A549 (cell line): Measurements from ENCODE around the gene FBXL7.

Source experiments
- POLR2A ChIP-seq: IDR thresholded peaks from 2 replicates; pipeline ENCODE4 v1.6.1; 2012; ENCODE audit warnings: mild to moderate bottlenecking, low read length
- TF ChIP-seq, protein P1 (sequence below): fragments of >200 bp; sonication (Bioruptor Twin); formaldehyde crosslinking; IDR thresholded peaks from 3 replicates; pipeline ENCODE4 v1.5.1; 2016
- TF ChIP-seq, protein P2 (sequence below): fragments of 200-600 bp; sonication (generic); IDR thresholded peaks from 2 replicates; pipeline ENCODE4 v1.6.1; 2016; ENCODE audit warnings: antibody characterized with exemption, mild to moderate bottlenecking, moderate library complexity

DNA sequence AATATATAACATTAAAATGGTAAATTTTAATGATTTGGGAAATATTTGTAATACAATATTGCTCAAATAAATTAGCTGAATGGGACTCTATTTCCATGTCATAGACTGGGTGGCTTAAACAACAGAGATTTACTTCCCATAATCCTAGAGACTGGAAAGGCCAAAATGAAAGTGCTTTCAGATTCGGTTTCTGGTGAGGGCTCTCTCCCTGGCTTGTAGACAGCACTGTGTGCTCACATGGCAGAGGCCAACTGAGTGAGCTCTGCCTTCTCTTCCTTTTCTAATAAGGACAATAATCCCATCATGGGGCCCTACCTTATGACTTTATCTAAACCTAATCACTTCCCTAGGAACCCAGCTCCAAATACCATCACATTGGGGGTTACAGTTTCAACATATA, 483.4 kb downstream of the FBXL7 start:
- TF ChIP-seq, protein P1, sequence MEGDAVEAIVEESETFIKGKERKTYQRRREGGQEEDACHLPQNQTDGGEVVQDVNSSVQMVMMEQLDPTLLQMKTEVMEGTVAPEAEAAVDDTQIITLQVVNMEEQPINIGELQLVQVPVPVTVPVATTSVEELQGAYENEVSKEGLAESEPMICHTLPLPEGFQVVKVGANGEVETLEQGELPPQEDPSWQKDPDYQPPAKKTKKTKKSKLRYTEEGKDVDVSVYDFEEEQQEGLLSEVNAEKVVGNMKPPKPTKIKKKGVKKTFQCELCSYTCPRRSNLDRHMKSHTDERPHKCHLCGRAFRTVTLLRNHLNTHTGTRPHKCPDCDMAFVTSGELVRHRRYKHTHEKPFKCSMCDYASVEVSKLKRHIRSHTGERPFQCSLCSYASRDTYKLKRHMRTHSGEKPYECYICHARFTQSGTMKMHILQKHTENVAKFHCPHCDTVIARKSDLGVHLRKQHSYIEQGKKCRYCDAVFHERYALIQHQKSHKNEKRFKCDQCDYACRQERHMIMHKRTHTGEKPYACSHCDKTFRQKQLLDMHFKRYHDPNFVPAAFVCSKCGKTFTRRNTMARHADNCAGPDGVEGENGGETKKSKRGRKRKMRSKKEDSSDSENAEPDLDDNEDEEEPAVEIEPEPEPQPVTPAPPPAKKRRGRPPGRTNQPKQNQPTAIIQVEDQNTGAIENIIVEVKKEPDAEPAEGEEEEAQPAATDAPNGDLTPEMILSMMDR: no peak
- TF ChIP-seq POLR2A: no peak
- TF ChIP-seq, protein P2, sequence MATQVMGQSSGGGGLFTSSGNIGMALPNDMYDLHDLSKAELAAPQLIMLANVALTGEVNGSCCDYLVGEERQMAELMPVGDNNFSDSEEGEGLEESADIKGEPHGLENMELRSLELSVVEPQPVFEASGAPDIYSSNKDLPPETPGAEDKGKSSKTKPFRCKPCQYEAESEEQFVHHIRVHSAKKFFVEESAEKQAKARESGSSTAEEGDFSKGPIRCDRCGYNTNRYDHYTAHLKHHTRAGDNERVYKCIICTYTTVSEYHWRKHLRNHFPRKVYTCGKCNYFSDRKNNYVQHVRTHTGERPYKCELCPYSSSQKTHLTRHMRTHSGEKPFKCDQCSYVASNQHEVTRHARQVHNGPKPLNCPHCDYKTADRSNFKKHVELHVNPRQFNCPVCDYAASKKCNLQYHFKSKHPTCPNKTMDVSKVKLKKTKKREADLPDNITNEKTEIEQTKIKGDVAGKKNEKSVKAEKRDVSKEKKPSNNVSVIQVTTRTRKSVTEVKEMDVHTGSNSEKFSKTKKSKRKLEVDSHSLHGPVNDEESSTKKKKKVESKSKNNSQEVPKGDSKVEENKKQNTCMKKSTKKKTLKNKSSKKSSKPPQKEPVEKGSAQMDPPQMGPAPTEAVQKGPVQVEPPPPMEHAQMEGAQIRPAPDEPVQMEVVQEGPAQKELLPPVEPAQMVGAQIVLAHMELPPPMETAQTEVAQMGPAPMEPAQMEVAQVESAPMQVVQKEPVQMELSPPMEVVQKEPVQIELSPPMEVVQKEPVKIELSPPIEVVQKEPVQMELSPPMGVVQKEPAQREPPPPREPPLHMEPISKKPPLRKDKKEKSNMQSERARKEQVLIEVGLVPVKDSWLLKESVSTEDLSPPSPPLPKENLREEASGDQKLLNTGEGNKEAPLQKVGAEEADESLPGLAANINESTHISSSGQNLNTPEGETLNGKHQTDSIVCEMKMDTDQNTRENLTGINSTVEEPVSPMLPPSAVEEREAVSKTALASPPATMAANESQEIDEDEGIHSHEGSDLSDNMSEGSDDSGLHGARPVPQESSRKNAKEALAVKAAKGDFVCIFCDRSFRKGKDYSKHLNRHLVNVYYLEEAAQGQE: no peak
